GM12878 (cell line): ENCODE measurements around the gene TLX2. TPM values are rescaled to one million over a fixed set of nuclear protein-coding genes. Genes with fewer than 3 reads are reported as not detected.

Source experiments
- ATAC-seq: fragments of 200-7000 bp; cut with Tn5 transposase; 3 replicates; pipeline ENCODE4 v1.9.1; 2020; ENCODE audit warnings: mild to moderate bottlenecking, moderate library complexity
- BruUV-seq: library from RNA; stranded (reverse); fragments of 400-500 nt; replicated peaks from 2 replicates; lab custom pipeline; 2021; lab: Mats Ljungman, UMichigan
- CTCF ChIA-PET: fragments of 300-600 bp; sonication (Branson Sonifier 250); formaldehyde crosslinking; extraction: SDS; loops from one replicate; lab custom pipeline; 2021; ENCODE audit warnings: inconsistent platforms; lab: Yijun Ruan, JAX
- POLR2A ChIA-PET: fragments of 350-600 bp; formaldehyde crosslinking; extraction: SDS; loops from one replicate; lab custom pipeline; 2021; ENCODE audit warnings: inconsistent platforms; lab: Charles Lee
- RAD21 ChIA-PET: fragments of 300-600 bp; sonication (Branson Sonifier 250); formaldehyde crosslinking; loops from one replicate; lab custom pipeline; 2023; ENCODE audit warnings: antibody characterized with exemption; ENCODE audit not compliant: unreplicated experiment; lab: Charles Lee
- SMC1A ChIA-PET: fragments of 300-600 bp; sonication (Branson Sonifier 250); formaldehyde crosslinking; loops from one replicate; lab custom pipeline; 2023; ENCODE audit not compliant: unreplicated experiment, uncharacterized antibody; lab: Charles Lee
- DNase-seq: peaks from one replicate; pipeline ENCODE4 v3.0.0-alpha.2; 2011; ENCODE audit warnings: low read depth, low spot score
- FAIRE-seq: peaks from 3 replicates; lab custom pipeline; 2011; peaks lifted over from hg19 to GRCh38; lab: Jason Lieb, UNC
- H2AFZ ChIP-seq: 2 replicates; pipeline ENCODE4 v1.6.0; 2011; ENCODE audit warnings: low read depth, low read length, control low read depth; ENCODE audit not compliant: control insufficient read depth
- H3K27ac ChIP-seq: 2 replicates; pipeline ENCODE4 v1.5.1; 2011; ENCODE audit warnings: control low read depth; ENCODE audit not compliant: control insufficient read depth, insufficient read depth
- H3K27me3 ChIP-seq, 2 experiments: replicated peaks in 1 of 2; 2 replicates each; pipeline versions ENCODE4 v1.6.0 to v1.6.1; 2011; ENCODE audit warnings: low read length in 1 of 2; ENCODE audit not compliant: control insufficient read depth in 2 of 2, insufficient read depth in 2 of 2
- H3K36me3 ChIP-seq, 2 experiments: 2 replicates each; pipeline ENCODE4 v1.5.1; 2011; ENCODE audit warnings: low read length in 1 of 2; ENCODE audit not compliant: control insufficient read depth in 2 of 2, insufficient read depth in 2 of 2
- H3K4me1 ChIP-seq: 2 replicates; pipeline ENCODE4 v1.6.1; 2011; ENCODE audit warnings: mild to moderate bottlenecking, low read length, moderate library complexity, mixed read lengths; ENCODE audit not compliant: control insufficient read depth, insufficient read depth
- H3K4me2 ChIP-seq: 2 replicates; pipeline ENCODE4 v1.6.0; 2011; ENCODE audit warnings: control low read depth; ENCODE audit not compliant: control insufficient read depth, insufficient read depth
- H3K4me3 ChIP-seq: fragments of 200-600 bp; sonication (generic); 2 replicates; pipeline ENCODE4 v1.5.1; 2016
- H3K79me2 ChIP-seq: 2 replicates; pipeline ENCODE4 v1.6.0; 2011; ENCODE audit warnings: low read length; ENCODE audit not compliant: control insufficient read depth, insufficient read depth
- H3K9ac ChIP-seq: 2 replicates; pipeline ENCODE4 v1.8.0; 2011; ENCODE audit warnings: low read length, control low read depth, mixed read lengths; ENCODE audit not compliant: control insufficient read depth, insufficient read depth
- H3K9me3 ChIP-seq: replicated peaks from 3 replicates; pipeline ENCODE4 v1.5.1; 2011; ENCODE audit warnings: mild to moderate bottlenecking, low read length; ENCODE audit not compliant: control insufficient read depth, insufficient read depth
- H4K20me1 ChIP-seq: 2 replicates; pipeline ENCODE4 v1.6.0; 2011; ENCODE audit not compliant: control insufficient read depth, insufficient read depth
- CBX5 ChIP-seq: sonication (generic); IDR thresholded peaks from 2 replicates; pipeline ENCODE4 v1.6.1; 2016; ENCODE audit warnings: low read depth, moderate library complexity, mild to moderate bottlenecking, inconsistent platforms
- CTCF ChIP-seq, 3 experiments: IDR thresholded peaks in 2 of 3; conservative IDR thresholded peaks in 1 of 3; 2 replicates each; pipeline ENCODE4 v1.5.1; 2011; ENCODE audit warnings: low read depth in 3 of 3, low read length in 3 of 3, mild to moderate bottlenecking in 3 of 3, control low read depth in 2 of 3, moderate library complexity in 2 of 3, inconsistent platforms in 1 of 3, mixed read lengths in 1 of 3; ENCODE audit not compliant: control insufficient read depth in 2 of 3, insufficient read depth in 1 of 3; ENCODE audit errors: extremely low read depth in 1 of 3
- GABPA ChIP-seq: IDR thresholded peaks from 2 replicates; pipeline ENCODE4 v1.6.1; 2014; ENCODE audit warnings: antibody characterized with exemption, low read depth, mild to moderate bottlenecking, inconsistent platforms
- HCFC1 ChIP-seq: fragments of 150-350 bp; IDR thresholded peaks from 2 replicates; pipeline ENCODE4 v1.6.1; 2014; ENCODE audit warnings: low read length
- IKZF2 ChIP-seq, 2 experiments: fragments of 450-650 bp; IDR thresholded peaks; 2 replicates each; pipeline ENCODE4 v1.6.1; 2017; ENCODE audit warnings: mild to moderate bottlenecking in 2 of 2, moderate library complexity in 2 of 2
- NFXL1 ChIP-seq: fragments of 450-650 bp; IDR thresholded peaks from 2 replicates; pipeline ENCODE4 v1.6.1; 2017; ENCODE audit warnings: antibody characterized with exemption, mild to moderate bottlenecking, borderline replicate concordance
- PML ChIP-seq: IDR thresholded peaks from 2 replicates; pipeline ENCODE4 v1.6.1; 2012; ENCODE audit warnings: low read length, inconsistent platforms
- RELB ChIP-seq: fragments of 450-650 bp; IDR thresholded peaks from 2 replicates; pipeline ENCODE4 v1.6.1; 2017; ENCODE audit warnings: low read depth, mild to moderate bottlenecking, moderate library complexity
- RUNX3 ChIP-seq: IDR thresholded peaks from 2 replicates; pipeline ENCODE4 v1.6.1; 2012; ENCODE audit warnings: low read length, inconsistent platforms
- TCF3 ChIP-seq: IDR thresholded peaks from 2 replicates; pipeline ENCODE4 v1.6.1; 2012; ENCODE audit warnings: low read depth, mild to moderate bottlenecking, low read length, borderline replicate concordance; ENCODE audit not compliant: insufficient read depth
- ZNF217 ChIP-seq: fragments of 450-650 bp; IDR thresholded peaks from 2 replicates; pipeline ENCODE4 v1.6.1; 2017; ENCODE audit warnings: antibody characterized with exemption, mild to moderate bottlenecking
- ZNF274 ChIP-seq: IDR thresholded peaks from one replicate; pipeline ENCODE4 v1.8.0; 2011; ENCODE audit not compliant: insufficient read length, insufficient read depth
- ZNF384 ChIP-seq: IDR thresholded peaks from 2 replicates; pipeline ENCODE4 v1.6.1; 2012; ENCODE audit warnings: low read depth, mild to moderate bottlenecking, low read length, improper control_type of control experiment, borderline replicate concordance
- ZSCAN29 ChIP-seq: fragments of 450-650 bp; IDR thresholded peaks from 2 replicates; pipeline ENCODE4 v1.6.1; 2017; ENCODE audit warnings: mild to moderate bottlenecking, moderate library complexity
- WGBS: methylation state at CpG from one replicate; pipeline ENCODE4 v1.1.6; 2016; ENCODE audit warnings: low lambda C conversion rate; ENCODE audit not compliant: insufficient replicate concordance, insufficient coverage; ENCODE audit errors: missing lambda C conversion rate; 5-methylcytosine and 5-hydroxymethylcytosine counted together
- in situ Hi-C: fragments of 300-500 bp; cut with MboI; formaldehyde crosslinking; loops from 9 replicates; pipeline ENCODE4 v1.14.3; 2018; ENCODE audit warnings: mixed read lengths
- intact Hi-C: fragments of 100-400 bp; cut with micrococcal nuclease; formaldehyde crosslinking; loops from one replicate; pipeline ENCODE4 v1.14.2; 2022; ENCODE audit not compliant: unreplicated experiment
- polyA plus RNA-seq, 11 experiments: library from polyadenylated mRNA; depleted of rRNA in 4 of 11; unstranded in 6 of 11; stranded (reverse) in 5 of 11; fragments of >200 nt; fragmentation: Nextera tagmentation in 4 of 11; fragmentation: Illumina TruSeq in 1 of 11; extraction: Ambion mirVana in 4 of 11; extraction: Trizol in 1 of 11; gene quantifications; 1 replicate in 1 of 11; 2 replicates in 10 of 11; pipeline versions ENCODE4 v1.2.1 to v1.2.3, GENCODE V29; 2011 to 2016; ENCODE audit warnings: inconsistent platforms in 2 of 11, missing spikeins in 2 of 11, low read depth in 1 of 11
- total RNA-seq, 4 experiments: library from RNA; depleted of rRNA in 3 of 4; stranded (reverse); fragments of >200 nt in 3 of 4; fragmentation: Illumina TruSeq in 1 of 4; extraction: Trizol in 1 of 4; gene quantifications; 2 replicates each; pipeline versions ENCODE4 v1.2.1 to v1.2.3, GENCODE V29; 2013 to 2021
- TF ChIP-seq, protein P1 (sequence below): fragments of 450-650 bp; conservative IDR thresholded peaks from 2 replicates; pipeline ENCODE4 v1.6.1; 2017; ENCODE audit warnings: mild to moderate bottlenecking, moderate library complexity

The TLX2 gene
- total and polyA plus RNA-seq, 10 of the 15 experiments (the other 5 are each of a cell fraction or from before 2014, with no cell fraction given) = 0.06 to 5.5 (median 3.6) TPM; not detected in 1

- TF ChIP-seq RELB = no peak
- TF ChIP-seq RUNX3 = no peak
- no peak for TF ChIP-seq NFXL1
- TF ChIP-seq ZNF384 = no peak
- no peak for TF ChIP-seq ZNF274
- TF ChIP-seq GABPA = no peak
- no peak for TF ChIP-seq ZNF217
- no peak for TF ChIP-seq IKZF2 (IDR thresholded peaks at IDR 0.05)
These were observed 9.8 kb downstream of the TLX2 start (continued) for GRCh38 chr2:74524005-74524404.

GRCh38 chr2:74524955-74525716 is 10.9 kb downstream of the TLX2 start:
- intact Hi-C loops (no loop called here), in situ Hi-C loops (no loop called here)
- H3K4me2 ChIP-seq = no peak overlapping the region
- no peaks in the 10 kb centered on the region for H4K20me1 ChIP-seq
- no peak for DNase-seq
- no peak overlapping the region for H3K4me3 ChIP-seq
- ChIA-PET CTCF (interaction anchor here (9.6 to 10.4 kb wide), 3 partner anchors 20 to 62 kb away, joined by 96 to 226 read pairs (median 135); partner anchors contain the start of gene PCGF1), POLR2A (interaction anchor here (1.0 to 2.6 kb wide), 4 partner anchors 17 to 61 kb away, joined by 4 to 10 read pairs (median 4); partner anchors contain the start of gene PCGF1), SMC1A (interaction anchor here (0.9 to 9.9 kb wide), 4 partner anchors 17 to 61 kb away, joined by 3 to 208 read pairs (median 28); partner anchors contain the start of gene PCGF1), RAD21 (interaction anchor here (1.5 to 7.5 kb wide), 2 partner anchors 43 to 61 kb away, joined by 7 to 158 read pairs; partner anchors contain the start of genes CCDC142 and TTC31)
- H3K4me1 ChIP-seq = peaks cover 21% of the 10 kb centered on the region
- H3K27me3 ChIP-seq = no peaks in the 10 kb centered on the region
- no peak for ATAC-seq
- 86% methylated on average over 10 of the region's 10 CpGs for WGBS
- FAIRE-seq = no peak
- no peaks in the 10 kb centered on the region for H3K9me3 ChIP-seq
- H2AFZ ChIP-seq = no peak overlapping the region
- H3K9ac ChIP-seq = no peak overlapping the region
- no TSS peak for BruUV-seq
- no peak overlapping the region for H3K27ac ChIP-seq
- peaks cover 12 to 17% of the 10 kb centered on the region in 2 experiments for H3K36me3 ChIP-seq
- H3K79me2 ChIP-seq = peaks cover 30% of the 10 kb centered on the region
- TF ChIP-seq TCF3 (no peak), CBX5 (no peak), PML (no peak), ZSCAN29 (no peak), CTCF (IDR thresholded peaks at IDR 0.05 in 2 of 3, conservative IDR thresholded peaks at IDR 0.05 in 1 of 3; ENCODE audit: control insufficient read depth in 2 of 3, extremely low read depth in 1 of 3, insufficient read depth in 1 of 3, low read depth in 3 of 3, low read length in 3 of 3) (no peak), HCFC1 (no peak)
- TF ChIP-seq, protein P1, sequence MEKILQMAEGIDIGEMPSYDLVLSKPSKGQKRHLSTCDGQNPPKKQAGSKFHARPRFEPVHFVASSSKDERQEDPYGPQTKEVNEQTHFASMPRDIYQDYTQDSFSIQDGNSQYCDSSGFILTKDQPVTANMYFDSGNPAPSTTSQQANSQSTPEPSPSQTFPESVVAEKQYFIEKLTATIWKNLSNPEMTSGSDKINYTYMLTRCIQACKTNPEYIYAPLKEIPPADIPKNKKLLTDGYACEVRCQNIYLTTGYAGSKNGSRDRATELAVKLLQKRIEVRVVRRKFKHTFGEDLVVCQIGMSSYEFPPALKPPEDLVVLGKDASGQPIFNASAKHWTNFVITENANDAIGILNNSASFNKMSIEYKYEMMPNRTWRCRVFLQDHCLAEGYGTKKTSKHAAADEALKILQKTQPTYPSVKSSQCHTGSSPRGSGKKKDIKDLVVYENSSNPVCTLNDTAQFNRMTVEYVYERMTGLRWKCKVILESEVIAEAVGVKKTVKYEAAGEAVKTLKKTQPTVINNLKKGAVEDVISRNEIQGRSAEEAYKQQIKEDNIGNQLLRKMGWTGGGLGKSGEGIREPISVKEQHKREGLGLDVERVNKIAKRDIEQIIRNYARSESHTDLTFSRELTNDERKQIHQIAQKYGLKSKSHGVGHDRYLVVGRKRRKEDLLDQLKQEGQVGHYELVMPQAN = no peak
